GM10847 (cell line): ENCODE data around the gene RPL29.

Experiments
- POLR2A ChIP-seq: IDR thresholded peaks from 2 replicates; pipeline ENCODE4 v1.6.1; 2011; ENCODE audit not compliant: insufficient read length; ENCODE audit errors: extremely low read depth

RPL29 gene

GRCh38 chr3:51995346-51996163, at the start of gene RPL29:
Gene RPL29 (minus strand): TSS chr3:51995895. CDS start chr3:51995461, 434 bp downstream.
- peak; percentile 98 for TF ChIP-seq POLR2A

DNA sequence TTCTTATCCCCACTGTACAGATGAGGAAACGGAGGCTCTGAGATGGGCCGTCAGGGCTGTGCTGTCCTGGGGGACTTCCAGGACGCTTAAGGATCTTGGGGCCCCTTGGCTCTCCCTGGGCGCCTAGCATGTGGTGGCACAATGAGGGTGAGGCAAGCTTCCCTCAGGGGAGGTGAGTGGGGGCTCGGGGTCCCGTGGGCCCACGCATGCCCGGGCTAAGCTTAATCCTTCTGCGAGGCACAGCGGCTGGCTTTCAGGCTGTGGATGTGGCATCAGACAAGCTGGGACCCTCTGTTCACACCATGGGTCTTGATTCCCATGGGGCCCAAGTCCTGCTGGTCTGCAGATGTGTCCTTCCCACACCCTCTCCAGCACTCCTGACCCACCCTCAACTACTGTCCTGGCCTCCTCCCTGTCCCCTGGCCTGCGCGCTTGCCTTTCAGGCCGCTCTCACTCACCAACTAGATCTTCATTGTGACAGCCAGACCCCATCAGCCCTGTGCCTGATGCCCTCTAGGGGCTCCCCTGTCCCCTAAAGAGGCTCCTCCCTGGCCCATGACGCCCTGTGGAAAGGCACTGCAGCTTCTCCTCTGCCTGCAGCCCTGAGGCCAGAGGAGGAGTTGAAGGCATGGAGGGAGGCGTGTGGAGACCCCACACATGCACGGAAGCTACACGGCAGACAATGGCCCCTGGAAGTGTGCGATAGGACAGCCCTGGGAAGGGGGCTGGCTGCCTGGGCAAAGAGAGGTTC, 49.3 kb upstream of the RPL29 start:
- TF ChIP-seq POLR2A = no peak

DNA sequence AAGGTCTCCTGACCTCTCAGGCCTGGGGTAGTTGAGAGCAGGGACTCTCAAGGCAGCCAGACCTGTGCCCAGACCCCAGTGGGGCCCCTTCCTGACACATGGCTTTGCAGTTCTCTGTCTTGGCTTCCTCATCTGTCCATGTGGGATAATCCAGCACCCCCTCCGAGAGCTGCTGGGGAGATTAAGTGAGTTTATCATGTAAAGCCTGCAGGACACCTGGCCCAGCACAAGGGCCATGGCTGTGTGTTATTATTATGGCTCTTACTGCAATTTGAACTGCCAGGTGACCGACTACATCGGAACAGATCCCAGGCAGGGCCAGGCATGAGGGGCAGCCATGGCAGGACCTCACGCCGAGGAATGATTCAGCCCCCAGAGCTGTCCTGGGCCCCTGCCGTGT, 48.1 kb upstream of the RPL29 start:
- TF ChIP-seq POLR2A = no peak

- no peak for TF ChIP-seq POLR2A
These were observed 45.5 kb upstream of the RPL29 start for GRCh38 chr3:52041118-52041731.

- no peak for TF ChIP-seq POLR2A
These were observed 44.9 kb upstream of the RPL29 start for GRCh38 chr3:52040600-52040999.

GRCh38 chr3:52039846-52040245, 44.2 kb upstream of the RPL29 start:
- no peak for TF ChIP-seq POLR2A

DNA sequence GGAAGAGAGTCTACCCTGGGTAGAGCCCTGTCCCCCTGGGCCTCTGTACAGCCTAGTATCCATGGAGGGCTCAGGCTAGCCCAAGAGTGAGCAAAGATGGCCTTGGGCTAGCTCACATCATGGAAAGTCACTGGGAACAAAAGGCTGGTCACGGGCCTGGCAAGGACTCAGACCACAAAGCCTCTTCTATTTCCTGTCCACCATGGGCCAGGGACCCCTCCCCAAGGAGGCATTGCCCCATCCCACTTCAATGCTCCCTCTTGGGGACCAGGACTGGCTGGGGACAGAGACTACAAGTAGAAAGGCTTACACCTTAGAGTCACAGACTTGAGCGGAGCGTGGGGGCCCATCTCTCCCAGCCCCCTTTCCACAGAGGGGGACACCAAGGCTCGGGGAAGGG, 43.7 kb upstream of the RPL29 start:
- TF ChIP-seq POLR2A = no peak

DNA sequence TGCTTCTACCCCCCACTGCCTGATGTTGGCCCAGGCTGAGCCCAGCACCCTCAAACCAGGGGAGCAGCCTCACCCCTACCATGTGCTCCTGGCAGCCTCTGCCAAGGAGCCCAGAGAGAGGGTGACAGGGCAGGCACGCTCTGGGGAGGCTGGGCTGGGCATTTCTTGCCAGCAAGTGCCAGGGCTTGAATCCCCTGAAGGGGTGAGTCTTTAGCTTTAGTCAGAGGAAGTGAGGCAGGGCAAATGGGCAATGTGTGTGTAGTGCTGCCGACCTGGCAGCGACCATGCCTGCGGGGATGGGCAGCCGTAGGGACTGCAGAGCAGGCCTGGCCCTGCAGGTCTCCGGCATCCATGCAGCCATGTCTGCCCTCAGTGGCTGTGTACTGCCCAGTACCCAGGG, 42.5 kb upstream of the RPL29 start:
- TF ChIP-seq POLR2A = no peak

DNA sequence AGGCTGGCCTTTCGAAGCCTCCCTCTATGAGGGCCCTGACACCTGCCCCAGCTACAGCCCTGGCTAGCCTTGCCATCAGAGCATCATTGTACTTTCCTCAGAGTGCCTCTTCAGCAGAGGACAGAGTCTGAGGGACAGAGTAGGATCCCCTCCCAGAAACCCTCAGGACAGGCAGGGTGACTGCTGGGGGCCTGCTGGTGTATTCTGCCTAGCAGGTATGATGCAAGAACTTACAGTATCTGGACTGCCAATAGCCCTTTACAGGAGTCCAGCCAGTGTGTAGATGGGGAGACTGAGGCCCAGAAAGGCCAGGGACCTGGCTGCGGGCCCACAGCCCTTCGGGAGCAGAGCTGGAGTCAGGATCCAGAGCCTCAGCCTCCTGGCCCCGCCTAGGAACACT, 41.6 kb upstream of the RPL29 start:
- TF ChIP-seq POLR2A = no peak

GRCh38 chr3:52036829-52037228, 41.1 kb upstream of the RPL29 start:
- no peak for TF ChIP-seq POLR2A

DNA sequence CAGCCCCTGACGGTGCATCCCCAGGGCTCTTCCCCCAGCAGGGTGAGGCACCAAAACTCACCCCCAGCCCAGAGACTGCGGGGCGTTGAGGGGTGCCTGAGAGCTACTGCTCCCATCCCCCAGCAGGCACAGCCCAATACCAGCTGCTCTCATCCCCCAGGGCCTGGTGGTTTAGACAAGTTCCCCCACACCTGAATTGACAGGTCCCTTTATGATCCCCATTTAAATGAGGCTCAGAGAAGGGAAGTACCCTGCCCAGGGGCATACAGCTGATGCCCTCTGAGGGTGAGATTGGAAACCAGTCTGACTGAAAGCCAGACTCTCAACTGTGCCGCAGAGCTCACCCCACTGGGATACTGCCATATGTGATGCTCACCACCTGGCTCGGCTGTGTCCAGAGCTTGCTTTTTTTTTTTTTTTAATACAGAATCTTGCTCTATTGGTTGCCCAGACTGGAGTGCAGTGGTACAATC, 40.6 kb upstream of the RPL29 start:
- no peak for TF ChIP-seq POLR2A

DNA sequence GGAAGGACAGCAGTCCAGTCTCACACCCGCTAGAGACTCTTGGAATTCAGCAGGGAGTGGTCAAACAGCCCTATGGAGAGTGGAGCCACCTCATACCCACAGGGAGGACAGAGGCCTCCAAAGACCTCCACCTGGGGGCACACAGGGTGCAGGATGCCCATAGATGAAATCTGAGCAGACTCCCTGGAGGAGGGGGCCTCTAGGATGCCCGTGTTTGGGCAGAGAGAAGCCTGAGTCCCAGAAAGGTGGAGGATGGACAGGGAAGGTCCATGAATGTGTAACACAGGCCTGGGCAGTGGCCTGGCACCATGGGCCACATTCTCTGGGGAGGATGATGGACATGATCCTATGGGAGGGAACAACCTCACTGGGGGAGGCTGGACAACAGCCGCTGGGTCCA, 39.0 kb upstream of the RPL29 start:
- no peak for TF ChIP-seq POLR2A

GRCh38 chr3:52034212-52034611, 38.5 kb upstream of the RPL29 start:
- TF ChIP-seq POLR2A = no peak

DNA sequence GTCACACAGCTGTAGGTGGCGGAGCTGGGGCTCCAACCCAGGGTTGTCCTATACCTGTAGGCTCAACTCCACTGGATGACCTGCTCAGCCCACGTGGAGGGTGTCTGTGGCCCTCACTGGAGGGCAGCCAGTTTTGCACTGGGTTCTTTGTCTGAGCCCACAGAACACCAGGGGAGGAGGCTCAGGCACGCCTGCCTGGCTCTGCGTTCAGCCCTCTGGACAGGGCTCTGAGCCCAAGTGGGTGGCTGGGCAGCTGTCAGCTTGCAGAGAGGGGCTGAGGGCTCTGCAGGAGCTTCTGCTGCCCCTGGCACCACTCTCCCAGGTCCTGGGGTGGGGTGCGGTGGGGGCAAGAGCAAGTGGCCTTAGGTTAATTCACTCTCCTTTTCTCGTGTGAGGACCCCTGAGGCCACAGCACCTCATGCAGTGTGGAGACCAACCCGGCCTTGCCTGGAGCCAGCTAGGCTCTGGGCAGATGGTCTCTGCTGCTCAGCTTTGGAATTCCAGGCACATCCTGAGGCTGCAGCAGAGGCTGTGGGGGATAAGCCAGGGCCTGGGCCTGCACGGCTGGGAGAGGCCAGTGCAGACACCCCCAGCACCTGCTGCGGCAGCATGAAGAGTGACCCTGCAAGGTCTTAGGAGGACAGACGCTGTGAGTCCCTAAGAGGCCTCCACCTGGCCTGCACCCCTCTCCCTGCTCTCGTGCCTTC, 37.2 kb upstream of the RPL29 start:
- TF ChIP-seq POLR2A = no peak

GRCh38 chr3:52031896-52032295, 36.2 kb upstream of the RPL29 start:
- TF ChIP-seq POLR2A = no peak

DNA sequence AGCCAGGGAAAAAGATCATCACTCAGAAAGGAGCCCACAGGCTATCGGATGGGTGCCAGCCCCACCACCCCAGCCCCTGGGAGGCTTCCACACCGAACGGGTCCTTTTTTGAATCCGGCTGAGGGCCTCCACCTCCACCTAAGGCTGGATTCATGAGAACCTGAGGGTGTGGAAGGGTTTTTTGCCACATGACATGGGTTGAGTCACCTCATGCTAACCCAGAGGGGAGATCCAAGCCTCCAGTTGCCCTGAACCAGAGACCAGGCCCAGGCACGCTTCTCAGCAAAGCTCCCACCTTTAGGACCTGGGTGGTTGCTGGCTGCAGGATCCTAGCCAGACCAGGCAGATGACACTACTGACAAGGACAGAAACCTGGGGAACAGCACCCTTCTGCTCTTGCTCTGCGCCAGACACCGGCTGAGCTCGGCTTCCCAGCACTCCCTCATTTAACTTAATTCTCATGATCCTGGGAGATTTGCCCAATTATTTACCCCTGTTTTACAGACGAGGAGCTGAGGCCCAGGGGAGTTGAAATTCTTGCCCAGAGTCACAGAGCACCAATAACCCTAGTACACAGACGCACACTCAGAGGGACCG, 35.1 kb upstream of the RPL29 start:
- no peak for TF ChIP-seq POLR2A

DNA sequence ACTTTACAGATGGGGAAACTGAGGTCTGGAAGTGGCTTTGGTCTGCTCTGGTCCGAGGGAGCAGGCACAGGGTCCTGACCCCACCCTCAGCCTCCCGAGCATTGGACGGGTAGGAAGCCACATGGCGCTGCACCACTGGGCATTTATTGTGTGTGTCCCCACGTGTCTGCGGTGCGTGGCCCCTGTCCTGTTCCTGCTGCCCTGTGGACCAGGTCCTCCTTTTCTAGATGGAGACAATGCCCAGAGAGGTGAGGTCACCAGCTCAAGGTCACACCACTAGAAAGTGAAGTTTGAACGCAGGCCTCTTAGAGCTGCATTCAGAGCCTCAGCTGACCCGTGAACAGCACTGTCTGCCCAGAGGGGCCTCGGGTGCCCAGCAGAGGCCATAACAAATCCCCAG, 33.8 kb upstream of the RPL29 start:
- TF ChIP-seq POLR2A = no peak
